HFFc6 (cell line): ENCODE measurements around the gene NPAS2. TPM values are rescaled to one million over a fixed set of nuclear protein-coding genes. Genes with fewer than 3 reads are reported as not detected.

Experiments used
- DNase-seq: peaks from one replicate; pipeline ENCODE4 v3.0.0-alpha.2; 2018
- H3K27ac Mint-ChIP-seq: 2 replicates; pipeline ENCODE4 v1.8.0; 2020; ENCODE audit warnings: mild to moderate bottlenecking, mixed read lengths
- H3K27me3 Mint-ChIP-seq: 2 replicates; pipeline ENCODE4 v1.8.0; 2021; ENCODE audit warnings: mild to moderate bottlenecking, moderate library complexity, mixed read lengths; ENCODE audit not compliant: insufficient read depth
- H3K36me3 Mint-ChIP-seq: 2 replicates; pipeline ENCODE4 v1.8.0; 2021; ENCODE audit warnings: low read depth, mixed read lengths
- H3K4me1 Mint-ChIP-seq: 2 replicates; pipeline ENCODE4 v1.8.0; 2020; ENCODE audit warnings: low read depth, mixed read lengths
- H3K4me3 Mint-ChIP-seq: 2 replicates; pipeline ENCODE4 v1.8.0; 2020; ENCODE audit warnings: mild to moderate bottlenecking, moderate library complexity, mixed read lengths
- H3K9me3 Mint-ChIP-seq: 2 replicates; pipeline ENCODE4 v1.8.0; 2020; ENCODE audit warnings: mild to moderate bottlenecking, mixed read lengths
- total RNA-seq, 6 experiments: library from RNA; stranded (reverse); fragmentation: NEBNext Ultra II Directional; extraction: Animal tissue kit (Norgen Biotek cat#: 25700); gene quantifications; 2 replicates in 1 of 6; 3 replicates in 5 of 6; pipeline ENCODE4 v1.2.3, GENCODE V29; 2021
- TF ChIP-seq, protein P1 (sequence below): fragments of 200-600 bp; sonication (generic); IDR thresholded peaks from 2 replicates; pipeline ENCODE4 v1.5.0; 2021; ENCODE audit warnings: antibody characterized with exemption, mild to moderate bottlenecking

NPAS2 gene
- total RNA-seq, 6 experiments from 2014 or later = 8.8 to 14.7 (median 9.3) TPM

DNA sequence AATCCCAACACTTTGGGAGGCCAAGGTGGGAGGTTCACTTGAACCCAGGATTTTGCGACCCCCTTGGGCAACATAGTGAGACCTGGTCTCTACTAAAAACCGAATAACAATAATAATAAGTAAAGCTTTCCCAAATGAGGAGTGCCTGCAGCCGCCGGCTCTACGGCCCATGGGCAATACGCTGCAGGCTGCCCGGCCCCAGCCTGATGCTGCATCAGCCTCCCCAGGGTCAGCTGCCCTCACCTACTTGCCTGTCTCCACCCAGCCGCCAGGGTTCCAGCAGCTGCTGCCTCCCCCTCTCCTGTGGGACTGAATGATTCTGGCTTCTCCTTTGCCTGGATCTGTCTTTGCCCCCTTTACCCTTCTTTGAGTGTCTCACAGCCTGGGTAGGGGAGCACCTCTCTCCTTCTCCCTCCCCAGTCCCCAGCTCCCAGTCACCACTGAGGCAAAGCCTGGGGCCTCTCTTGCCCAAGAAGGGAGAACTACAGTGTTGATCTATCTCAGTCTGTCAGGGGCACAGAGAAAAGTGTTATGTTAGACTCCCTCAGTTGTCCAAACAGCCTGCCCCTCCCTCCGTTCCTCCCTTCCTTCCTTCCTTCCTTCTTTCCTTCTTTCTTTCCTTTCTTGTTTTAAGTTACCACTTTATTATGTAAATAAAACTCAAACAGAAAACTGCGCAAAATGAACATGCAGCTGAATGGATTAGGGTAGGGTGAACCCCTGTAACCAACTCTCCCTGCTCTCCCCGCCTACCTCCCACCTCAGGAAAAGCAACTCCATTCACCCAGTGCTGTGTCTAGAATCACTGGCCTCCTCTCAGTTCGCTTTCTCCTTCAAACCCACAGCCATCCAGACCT, 38.2 kb upstream of the NPAS2 start:
- TF ChIP-seq, protein P1, sequence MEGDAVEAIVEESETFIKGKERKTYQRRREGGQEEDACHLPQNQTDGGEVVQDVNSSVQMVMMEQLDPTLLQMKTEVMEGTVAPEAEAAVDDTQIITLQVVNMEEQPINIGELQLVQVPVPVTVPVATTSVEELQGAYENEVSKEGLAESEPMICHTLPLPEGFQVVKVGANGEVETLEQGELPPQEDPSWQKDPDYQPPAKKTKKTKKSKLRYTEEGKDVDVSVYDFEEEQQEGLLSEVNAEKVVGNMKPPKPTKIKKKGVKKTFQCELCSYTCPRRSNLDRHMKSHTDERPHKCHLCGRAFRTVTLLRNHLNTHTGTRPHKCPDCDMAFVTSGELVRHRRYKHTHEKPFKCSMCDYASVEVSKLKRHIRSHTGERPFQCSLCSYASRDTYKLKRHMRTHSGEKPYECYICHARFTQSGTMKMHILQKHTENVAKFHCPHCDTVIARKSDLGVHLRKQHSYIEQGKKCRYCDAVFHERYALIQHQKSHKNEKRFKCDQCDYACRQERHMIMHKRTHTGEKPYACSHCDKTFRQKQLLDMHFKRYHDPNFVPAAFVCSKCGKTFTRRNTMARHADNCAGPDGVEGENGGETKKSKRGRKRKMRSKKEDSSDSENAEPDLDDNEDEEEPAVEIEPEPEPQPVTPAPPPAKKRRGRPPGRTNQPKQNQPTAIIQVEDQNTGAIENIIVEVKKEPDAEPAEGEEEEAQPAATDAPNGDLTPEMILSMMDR = no peak
- Mint-ChIP-seq H3K36me3 (no peaks in the 10 kb centered on the region), H3K27ac (no peak overlapping the region), H3K27me3 (peaks cover 2% of the 10 kb centered on the region; the same call in 1 of the 2 replicates), H3K9me3 (no peaks in the 10 kb centered on the region), H3K4me3 (no peak overlapping the region), H3K4me1 (peaks cover 18% of the 10 kb centered on the region)
- no peak for DNase-seq

DNA sequence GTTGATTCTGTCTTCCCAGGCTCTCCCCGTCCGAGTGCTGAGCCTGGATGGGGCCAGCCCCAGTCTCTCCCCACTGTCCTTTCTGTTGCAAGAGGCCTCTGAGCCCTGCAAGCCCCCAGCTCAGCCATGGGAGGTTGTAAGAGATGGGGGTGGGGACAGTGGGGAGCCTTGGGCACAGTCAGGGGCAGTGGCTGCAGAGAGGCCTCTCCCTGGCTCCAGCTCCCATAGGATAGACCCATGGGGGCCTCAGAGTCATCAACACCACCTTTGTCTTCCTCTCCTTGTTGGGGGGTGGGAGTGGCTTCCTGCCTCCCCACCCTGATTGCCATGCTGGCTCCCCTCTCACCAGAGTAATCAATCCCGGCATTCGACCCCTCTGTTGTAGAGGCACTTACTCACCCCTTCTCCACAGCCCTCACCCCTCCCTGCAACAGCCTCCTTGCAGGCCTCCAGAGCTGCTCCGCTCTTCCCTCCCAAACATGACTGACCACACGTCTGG, 37.5 kb upstream of the NPAS2 start:
- H3K4me1 Mint-ChIP-seq = peaks cover 24% of the 10 kb centered on the region
- no peaks in the 10 kb centered on the region for H3K9me3 Mint-ChIP-seq
- TF ChIP-seq, protein P1 = no peak
- H3K27ac Mint-ChIP-seq = no peak overlapping the region
- DNase-seq = no peak
- H3K36me3 Mint-ChIP-seq = no peaks in the 10 kb centered on the region
- H3K4me3 Mint-ChIP-seq = no peak overlapping the region
- H3K27me3 Mint-ChIP-seq = peaks cover 2% of the 10 kb centered on the region; the same call in 1 of the 2 replicates

DNA sequence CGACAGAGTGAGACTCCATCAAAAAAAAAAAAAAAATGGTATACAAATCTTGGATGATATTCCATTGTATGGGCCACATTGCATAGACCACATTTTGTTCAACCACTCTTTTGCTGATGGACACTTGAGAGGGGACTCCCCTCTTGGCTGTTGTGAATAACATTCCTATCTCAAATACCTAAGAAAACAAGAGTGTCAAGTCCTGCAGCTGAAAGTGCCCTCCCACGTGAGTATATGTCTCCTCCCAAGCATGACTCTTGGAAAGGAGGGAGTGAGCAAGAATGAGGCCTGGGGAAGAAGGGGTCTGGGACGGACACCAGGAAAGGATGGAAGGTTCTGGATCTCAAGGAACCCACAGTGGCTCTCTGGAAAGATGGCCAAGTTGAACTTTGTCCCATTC, 36.0 kb upstream of the NPAS2 start:
- no peak overlapping the region for H3K4me3 Mint-ChIP-seq
- H3K36me3 Mint-ChIP-seq = peaks cover 8% of the 10 kb centered on the region
- H3K9me3 Mint-ChIP-seq = no peaks in the 10 kb centered on the region

DNA sequence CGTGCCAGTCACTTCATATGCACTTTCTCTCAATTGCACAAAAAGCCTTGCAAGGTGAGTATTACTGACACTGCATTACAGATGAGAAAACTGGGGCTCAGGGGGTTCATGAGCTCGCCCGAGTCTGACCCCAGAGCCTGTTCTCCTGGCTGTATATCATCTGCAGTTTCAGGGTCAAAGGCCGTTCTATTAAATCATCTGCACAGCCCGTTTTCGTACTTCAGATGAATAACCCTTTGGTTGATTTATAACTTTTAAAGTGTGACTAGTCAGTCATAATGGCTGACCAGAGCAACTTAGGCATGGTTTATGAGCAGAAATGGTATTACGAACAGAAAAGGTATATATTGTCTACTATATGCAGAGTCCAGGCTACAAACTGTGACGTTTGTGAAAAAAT, 35.3 kb upstream of the NPAS2 start:
- TF ChIP-seq, protein P1 = no peak
- DNase-seq = no peak
- Mint-ChIP-seq H3K4me3 (no peak overlapping the region), H3K27me3 (no peaks in the 10 kb centered on the region; the same call in 1 of the 2 replicates), H3K4me1 (peaks cover 24% of the 10 kb centered on the region), H3K9me3 (no peaks in the 10 kb centered on the region), H3K27ac (no peak overlapping the region), H3K36me3 (peaks cover 8% of the 10 kb centered on the region)

More for the DNA sequence above, 36.0 kb upstream of the NPAS2 start:
- Mint-ChIP-seq H3K27me3 (no peaks in the 10 kb centered on the region; the same call in 1 of the 2 replicates), H3K4me1 (peaks cover 24% of the 10 kb centered on the region), H3K27ac (no peak overlapping the region)
- DNase-seq = no peak
- TF ChIP-seq, protein P1 = no peak

DNA sequence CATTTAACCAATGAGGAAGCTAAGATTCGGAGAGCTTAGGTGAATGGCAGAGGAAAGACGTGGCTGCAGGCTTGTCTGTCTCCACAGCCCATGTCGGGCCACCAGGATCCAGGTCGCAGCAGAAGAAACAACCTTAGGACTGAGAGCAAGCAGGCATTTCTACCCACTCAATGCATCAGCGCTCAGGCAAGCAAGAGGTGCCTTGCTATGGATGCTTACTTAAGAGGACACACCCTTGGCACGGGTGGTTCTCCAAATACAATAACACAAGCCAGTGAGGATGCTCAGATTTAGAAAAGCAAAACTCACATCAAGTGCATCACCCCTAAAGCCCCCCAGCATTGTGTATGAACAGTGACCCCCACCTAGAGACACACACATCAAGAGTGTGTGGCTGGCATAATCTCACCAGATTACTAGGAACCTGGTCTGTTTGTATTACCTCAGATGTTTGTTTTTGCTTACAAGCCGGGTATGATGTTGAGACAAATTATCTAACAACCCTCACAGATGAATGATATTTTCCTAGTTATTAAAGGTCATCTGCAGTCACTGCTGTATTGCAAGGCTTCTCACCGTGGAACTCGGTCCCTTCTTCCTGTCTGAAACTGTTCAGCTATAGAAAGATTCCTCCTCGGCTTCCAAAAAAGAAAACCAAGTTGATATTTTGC, 34.2 kb upstream of the NPAS2 start:
- H3K4me1 Mint-ChIP-seq = peaks cover 24% of the 10 kb centered on the region
- H3K27ac Mint-ChIP-seq = peak overlapping the region; percentile 57
- DNase-seq = no peak
- H3K9me3 Mint-ChIP-seq = no peaks in the 10 kb centered on the region
- TF ChIP-seq, protein P1 = no peak
- H3K4me3 Mint-ChIP-seq = peak overlapping the region; percentile 23; the same call in 1 of the 2 replicates
- H3K36me3 Mint-ChIP-seq = peaks cover 8% of the 10 kb centered on the region
- H3K27me3 Mint-ChIP-seq = no peaks in the 10 kb centered on the region; the same call in 1 of the 2 replicates
